ENCODE measurements around the gene NSMCE3.

- TF ChIP-seq CTCF (IDR thresholded peaks at IDR 0.05) (no peak), EZH2 (IDR thresholded peaks at IDR 0.05) (no peak), EZH2phosphoT487 (IDR thresholded peaks at IDR 0.05) (no peak)
Observed at GRCh38 chr15:29241207-29241606, 28.4 kb downstream of the NSMCE3 start.

Measured in neural progenitor cell (in vitro differentiated cells).